RWPE1 (cell line): Measurements from ENCODE around the gene KCNK15.

Experiments used
- CTCF ChIA-PET: fragments of 350-600 bp; sonication (Branson Sonifier 250); formaldehyde crosslinking; extraction: SDS; loops from one replicate; lab custom pipeline; 2021; lab: Yijun Ruan, JAX
- POLR2A ChIA-PET: fragments of 400-600 bp; formaldehyde crosslinking; extraction: SDS; loops from one replicate; lab custom pipeline; 2020; ENCODE audit warnings: antibody characterized with exemption; ENCODE audit not compliant: low non-redundant PET; lab: Yijun Ruan, JAX
- DNase-seq: peaks from one replicate; pipeline ENCODE4 v3.0.0; 2012; ENCODE audit warnings: low spot score
- H3K27ac ChIP-seq: fragments of 450-650 bp; 2 replicates; pipeline ENCODE4 v1.5.1; 2017
- TF ChIP-seq, protein P1 (sequence below): fragments of 450-650 bp; conservative IDR thresholded peaks from 2 replicates; pipeline ENCODE4 v1.5.1; 2017; ENCODE audit warnings: low read depth, mild to moderate bottlenecking

KCNK15 gene

DNA sequence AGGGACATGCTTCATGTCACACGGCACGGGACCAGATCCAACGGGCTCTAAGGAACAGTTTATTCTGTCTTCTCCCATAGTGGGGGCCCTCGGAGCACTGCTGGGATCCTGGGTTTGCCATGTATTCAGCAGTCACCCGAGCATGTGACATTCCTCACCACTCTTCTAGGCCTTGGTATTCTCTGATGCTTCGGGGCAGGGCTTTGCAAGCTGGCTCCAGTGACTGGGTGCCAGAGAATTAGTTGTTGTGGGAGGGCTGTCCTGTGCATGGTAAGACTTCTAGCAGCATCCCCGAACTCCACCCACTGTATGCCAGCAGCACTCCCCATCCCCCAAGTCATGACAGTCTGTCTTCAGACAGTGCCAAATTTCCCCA is 25.1 kb upstream of the KCNK15 start:
- CTCF ChIA-PET, result interaction anchor here (0.7 to 0.9 kb wide), 2 partner anchors 10 to 130 kb away, joined by 3 read pairs; no protein-coding TSS in a partner anchor
- TF ChIP-seq, protein P1, sequence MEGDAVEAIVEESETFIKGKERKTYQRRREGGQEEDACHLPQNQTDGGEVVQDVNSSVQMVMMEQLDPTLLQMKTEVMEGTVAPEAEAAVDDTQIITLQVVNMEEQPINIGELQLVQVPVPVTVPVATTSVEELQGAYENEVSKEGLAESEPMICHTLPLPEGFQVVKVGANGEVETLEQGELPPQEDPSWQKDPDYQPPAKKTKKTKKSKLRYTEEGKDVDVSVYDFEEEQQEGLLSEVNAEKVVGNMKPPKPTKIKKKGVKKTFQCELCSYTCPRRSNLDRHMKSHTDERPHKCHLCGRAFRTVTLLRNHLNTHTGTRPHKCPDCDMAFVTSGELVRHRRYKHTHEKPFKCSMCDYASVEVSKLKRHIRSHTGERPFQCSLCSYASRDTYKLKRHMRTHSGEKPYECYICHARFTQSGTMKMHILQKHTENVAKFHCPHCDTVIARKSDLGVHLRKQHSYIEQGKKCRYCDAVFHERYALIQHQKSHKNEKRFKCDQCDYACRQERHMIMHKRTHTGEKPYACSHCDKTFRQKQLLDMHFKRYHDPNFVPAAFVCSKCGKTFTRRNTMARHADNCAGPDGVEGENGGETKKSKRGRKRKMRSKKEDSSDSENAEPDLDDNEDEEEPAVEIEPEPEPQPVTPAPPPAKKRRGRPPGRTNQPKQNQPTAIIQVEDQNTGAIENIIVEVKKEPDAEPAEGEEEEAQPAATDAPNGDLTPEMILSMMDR, result no peak
- H3K27ac ChIP-seq, result peak overlapping the region; percentile 90
- POLR2A ChIA-PET, result interaction anchor here (0.7 kb wide), 1 partner anchor 37 kb away, joined by 12 read pairs; no protein-coding TSS in a partner anchor
- peak; percentile 93 for DNase-seq

DNA sequence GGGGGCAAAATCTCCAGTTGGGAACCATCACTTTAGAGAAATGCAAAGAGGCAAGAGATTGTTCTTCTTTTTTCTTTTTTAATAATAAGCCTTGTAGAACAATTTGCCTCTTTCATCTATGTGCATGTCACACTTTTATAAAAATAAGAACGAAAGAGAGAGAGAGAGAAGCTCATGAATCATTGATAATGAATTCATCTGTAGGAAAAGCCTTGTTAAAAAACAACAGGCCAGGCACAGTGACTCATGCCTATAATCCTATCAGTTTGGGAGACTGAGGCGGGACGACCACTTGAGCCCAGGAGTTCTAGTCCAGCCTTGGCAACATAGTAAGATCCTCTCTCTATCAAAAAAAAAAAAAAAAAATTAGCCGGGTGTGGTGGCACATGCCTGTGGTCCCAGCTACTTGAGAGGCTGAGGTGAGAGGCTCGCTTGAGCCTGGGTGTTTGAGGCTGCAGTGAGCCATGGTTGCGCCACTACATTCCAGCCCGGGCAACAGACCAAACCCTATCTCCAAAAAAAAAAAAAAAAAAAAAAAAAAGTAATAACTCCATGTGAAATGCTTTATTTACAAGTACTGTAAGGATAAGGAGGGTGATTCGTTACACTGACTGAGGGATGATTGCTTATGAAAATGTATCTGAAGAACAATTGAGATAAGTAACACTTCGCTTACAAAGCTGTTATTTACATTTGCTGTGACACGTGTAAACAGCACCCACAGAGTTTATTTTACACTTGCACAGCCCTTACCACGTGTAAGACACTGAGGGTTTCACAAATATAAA is 24.5 kb upstream of the KCNK15 start:
- DNase-seq, result peak; percentile 67
- TF ChIP-seq, protein P1, result no peak
- H3K27ac ChIP-seq, result peak overlapping the region; percentile 90
- ChIA-PET POLR2A (interaction anchor here (0.7 kb wide), 1 partner anchor 38 kb away, joined by 12 read pairs; no protein-coding TSS in a partner anchor), CTCF (interaction anchor here (0.7 to 2.0 kb wide), 4 partner anchors 9 to 129 kb away, joined by 3 to 8 read pairs (median 3); no protein-coding TSS in a partner anchor)

DNA sequence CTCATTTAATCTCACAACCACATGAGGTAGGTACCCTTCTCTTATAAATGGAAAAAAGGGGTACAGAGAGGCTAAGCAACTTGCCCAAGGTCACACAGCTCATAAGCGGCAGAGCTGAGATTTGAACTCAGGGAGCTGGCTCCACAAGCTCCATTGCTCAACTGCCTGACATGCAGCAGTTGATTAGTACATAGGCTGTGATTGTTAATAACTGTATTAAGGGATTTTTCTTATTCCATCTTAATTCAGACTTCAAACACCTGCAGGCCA is 23.9 kb upstream of the KCNK15 start:
- H3K27ac ChIP-seq, result peak overlapping the region; percentile 90
- TF ChIP-seq, protein P1, result no peak
- CTCF ChIA-PET, result interaction anchor here (1.1 to 2.0 kb wide), 2 partner anchors 29 to 38 kb away, joined by 3 to 8 read pairs; no protein-coding TSS in a partner anchor
- no peak for DNase-seq
- POLR2A ChIA-PET, result no interaction called here

DNA sequence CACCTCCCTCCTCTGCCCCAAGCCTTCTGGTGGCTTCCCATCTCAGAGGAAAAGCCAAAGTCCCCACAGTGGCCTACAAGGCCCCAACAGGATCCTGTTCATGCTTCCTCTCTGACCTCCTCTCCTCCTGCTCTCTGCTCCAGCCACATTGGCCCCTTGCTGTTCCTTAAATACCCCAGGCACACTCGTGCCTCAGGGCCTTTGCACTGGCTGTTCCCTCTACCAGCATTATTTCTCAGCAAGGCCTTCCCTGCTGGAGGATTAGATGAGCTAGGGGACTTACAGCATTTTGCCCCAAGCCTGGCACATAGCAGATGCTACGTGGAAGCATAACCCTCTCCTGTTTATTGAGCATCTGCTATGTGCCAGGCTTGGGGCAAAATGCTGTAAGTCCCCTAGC is 22.7 kb upstream of the KCNK15 start:
- TF ChIP-seq, protein P1, result no peak
- ChIA-PET POLR2A (interaction anchor here (0.6 kb wide), 1 partner anchor 78 kb away, joined by 3 read pairs; no protein-coding TSS in a partner anchor), CTCF (interaction anchor here (2.0 kb wide), 1 partner anchor 40 kb away, joined by 8 read pairs; no protein-coding TSS in a partner anchor)
- H3K27ac ChIP-seq, result peak overlapping the region; percentile 90
- DNase-seq, result no peak

DNA sequence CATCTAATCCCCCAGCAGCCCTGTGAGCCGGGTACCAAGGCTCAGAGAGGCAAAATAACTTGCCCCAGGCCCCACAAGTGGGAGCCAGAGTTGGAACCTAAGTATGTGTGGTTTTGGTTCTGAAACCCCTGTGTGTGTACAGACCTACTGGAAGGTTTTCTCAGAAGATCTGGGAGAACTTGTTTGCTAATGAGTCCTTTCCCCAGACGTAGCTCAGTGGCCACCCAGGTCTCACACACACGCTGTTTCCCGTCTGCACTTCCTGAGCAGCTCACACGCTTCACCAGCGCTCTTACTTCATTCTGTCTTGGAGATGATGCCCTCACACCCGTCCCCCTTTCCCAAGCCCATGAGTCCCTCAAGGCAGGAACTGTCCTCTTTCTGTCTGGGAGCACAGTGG is 22.3 kb upstream of the KCNK15 start:
- no peak for DNase-seq
- TF ChIP-seq, protein P1, result no peak
- H3K27ac ChIP-seq, result peak overlapping the region; percentile 17; the same call in 1 of the 2 replicates
- POLR2A ChIA-PET, result interaction anchor here (0.6 kb wide), 1 partner anchor 79 kb away, joined by 3 read pairs; no protein-coding TSS in a partner anchor
- CTCF ChIA-PET, result no interaction called here

DNA sequence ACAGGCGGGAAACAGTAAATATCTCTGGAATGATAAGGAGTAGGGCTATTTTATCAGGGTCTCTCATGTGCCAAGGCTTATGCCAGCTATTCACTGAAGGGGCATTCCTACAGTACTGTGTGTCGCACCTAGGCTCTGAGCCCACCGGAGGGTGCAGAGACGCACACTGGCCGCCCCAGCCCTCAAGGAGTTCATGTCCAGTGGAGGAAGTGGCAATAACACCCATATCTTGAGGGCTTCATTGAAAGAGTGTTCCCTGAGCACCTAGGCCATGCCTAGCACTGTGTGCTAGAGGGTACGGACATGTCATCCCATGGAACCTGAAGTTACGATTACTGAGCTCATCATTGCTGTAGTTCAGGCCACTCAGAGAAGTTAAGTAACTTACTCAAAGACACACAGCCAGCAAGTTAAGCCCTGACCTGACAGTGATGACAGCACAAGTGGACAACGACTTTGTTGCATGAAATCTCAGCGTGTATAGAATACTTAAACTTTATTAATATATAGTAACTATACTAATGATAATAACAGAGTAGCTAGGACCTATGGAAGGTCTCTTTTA is 21.8 kb upstream of the KCNK15 start:
- CTCF ChIA-PET, result interaction anchor here (0.7 to 1.1 kb wide), 3 partner anchors 9 to 41 kb away, joined by 3 to 4 read pairs (median 3); no protein-coding TSS in a partner anchor
- POLR2A ChIA-PET, result no interaction called here
- H3K27ac ChIP-seq, result peak overlapping the region; percentile 17; the same call in 1 of the 2 replicates
- TF ChIP-seq, protein P1, result no peak
- no peak for DNase-seq
